Adrenal gland (tissue), 12 donors: ENCODE measurements around the gene YWHAH. TPM values are rescaled to one million over a fixed set of nuclear protein-coding genes. Genes with fewer than 3 reads are reported as not detected.

ENCODE experiments used
- DNase-seq, 7 donors: peaks; one replicate each; pipeline ENCODE4 v3.0.0-alpha.2; 2019 to 2020
- H3K27ac ChIP-seq, 5 donors: fragments of 200-600 bp; sonication (generic) in 4 of 5; 1 replicate in 3 of 5; 2 replicates in 2 of 5; pipeline versions ENCODE4 v1.5.1 to v1.8.0; 2016 to 2020; ENCODE audit warnings: mild to moderate bottlenecking in 1 of 5
- H3K27me3 ChIP-seq: fragments of 200-600 bp; 2 replicates; pipeline ENCODE4 v1.8.0; 2021
- H3K36me3 ChIP-seq, 2 donors: fragments of 200-600 bp; replicated peaks in 1 of 2; 1 replicate in 1 of 2; 2 replicates in 1 of 2; pipeline versions ENCODE4 v1.5.1 to v1.8.0; 2018 to 2022
- H3K4me1 ChIP-seq, 2 donors: fragments of 200-600 bp; replicated peaks in 1 of 2; 1 replicate in 1 of 2; 2 replicates in 1 of 2; pipeline versions ENCODE4 v1.5.1 to v1.8.0; 2018 to 2021
- H3K4me3 ChIP-seq, 4 donors: fragments of 200-600 bp; sonication (generic) in 3 of 4; one replicate each; pipeline ENCODE4 v1.5.1; 2016 to 2018
- H3K9me3 ChIP-seq, 3 donors: fragments of 200-600 bp; sonication (generic) in 1 of 3; replicated peaks in 1 of 3; 1 replicate in 2 of 3; 2 replicates in 1 of 3; pipeline versions ENCODE4 v1.5.1 to v1.8.0; 2016 to 2021
- CTCF ChIP-seq, 6 experiments: fragments of 450-650 bp in 4 of 6; fragments of 200-600 bp in 2 of 6; sonication (generic) in 1 of 6; IDR thresholded peaks; 1 replicate in 5 of 6; 2 replicates in 1 of 6; pipeline versions ENCODE4 v1.5.1 to v1.8.0; 2016 to 2021; ENCODE audit warnings: antibody characterized with exemption in 6 of 6, mild to moderate bottlenecking in 2 of 6, moderate library complexity in 1 of 6
- POLR2A ChIP-seq, 2 donors: fragments of 450-650 bp; IDR thresholded peaks; one replicate each; pipeline ENCODE4 v1.6.1; 2017; ENCODE audit warnings: antibody characterized with exemption in 2 of 2, mild to moderate bottlenecking in 2 of 2, moderate library complexity in 1 of 2
- WGBS, 4 donors: extraction: QIAGEN DNeasy Blood & Tissue Kit in 2 of 4; methylation state at CpG; one replicate each; pipeline versions ENCODE4 v1.1.5 to v1.1.7; 2013 to 2017; 5-methylcytosine and 5-hydroxymethylcytosine counted together
- intact Hi-C, 2 donors: fragments of 100-400 bp; cut with DNase I; formaldehyde crosslinking; loops; one replicate each; pipeline versions ENCODE4 v1.14.1 to v1.15.0; 2022 to 2023
- polyA plus RNA-seq, 3 donors: library from polyadenylated mRNA; stranded (reverse); fragments of 200-250 nt in 2 of 3; fragments of 350-450 nt in 1 of 3; fragmentation: Illumina TruSeq in 1 of 3; extraction: RNeasy Lipid Tissue Mini Kit (QIAGEN cat#74804) in 1 of 3; gene quantifications; one replicate each; pipeline ENCODE4 v1.2.3, GENCODE V29; 2013 to 2014
- total RNA-seq, 9 donors: library from RNA; depleted of rRNA in 4 of 9; stranded (reverse); fragments of >200 nt in 4 of 9; fragments of 120-200 nt in 1 of 9; fragmentation: NEBNext Ultra II Directional in 1 of 9; extraction: Animal tissue kit (Norgen Biotek cat#: 25700) in 1 of 9; gene quantifications; one replicate each; pipeline versions ENCODE4 v1.1.0 to v1.2.4, GENCODE V29; 2013 to 2023
- donor health status: healthy with polysubstance abuse.
- donor health status: Bipolar disorder and iron deficiency.
- donor health status: DM: yes; HTN: yes; CAD: no.
- donor health status: DM: no; HTN: no; CAD: no.
- donor health status: DM: no; HTN: no; CAD: no.
- donor health status: DM: yes; HTN: yes; CAD: no.

YWHAH gene
- total and polyA plus RNA-seq, 12 donors, result 50.6 to 128 (median 73.7) TPM

- DNase-seq, result no peak
- 75 to 100% (median 80%) methylated on average over 1 of the region's 1 CpG for WGBS, 4 donors
- no peaks in the 10 kb centered on the region for H3K27me3 ChIP-seq
- H3K9me3 ChIP-seq, result no peaks in the 10 kb centered on the region
- no peaks in the 10 kb centered on the region for H3K36me3 ChIP-seq
- intact Hi-C loops, result no loop called here
- H3K4me1 ChIP-seq, result peaks cover 0 to 10% of the 10 kb centered on the region in 2 donors
- TF ChIP-seq POLR2A (IDR thresholded peaks at IDR 0.05), result no peak
- TF ChIP-seq CTCF (IDR thresholded peaks at IDR 0.05), result no peak
- H3K27ac ChIP-seq, result no peak overlapping the region
- H3K4me3 ChIP-seq, result no peak overlapping the region
These were observed 18.3 kb upstream of the YWHAH start for GRCh38 chr22:31926024-31926423.

GRCh38 chr22:31926969-31927368 is 17.4 kb upstream of the YWHAH start:
- Histone ChIP-seq H3K4me3 (no peak overlapping the region), H3K27ac (no peak overlapping the region), H3K4me1 (peaks cover 0 to 10% of the 10 kb centered on the region in 2 donors), H3K27me3 (no peaks in the 10 kb centered on the region), H3K9me3 (no peaks in the 10 kb centered on the region), H3K36me3 (no peaks in the 10 kb centered on the region)
- TF ChIP-seq POLR2A (IDR thresholded peaks at IDR 0.05), result no peak
- TF ChIP-seq CTCF (IDR thresholded peaks at IDR 0.05), result no peak
- intact Hi-C loops, result no loop called here
- DNase-seq, result peak in 2 of 7 donors; percentile 34 to 83

GRCh38 chr22:31927562-31927961 is 16.8 kb upstream of the YWHAH start:
- no peaks in the 10 kb centered on the region for H3K27me3 ChIP-seq
- H3K4me1 ChIP-seq, result peaks cover 0 to 10% of the 10 kb centered on the region in 2 donors
- H3K27ac ChIP-seq, result peak overlapping the region in 1 of 5 donors; percentile 1
- TF ChIP-seq CTCF (IDR thresholded peaks at IDR 0.05), result no peak
- TF ChIP-seq POLR2A (IDR thresholded peaks at IDR 0.05), result no peak
- H3K9me3 ChIP-seq, result no peaks in the 10 kb centered on the region
- no peak for DNase-seq
- no peak overlapping the region for H3K4me3 ChIP-seq
- no peaks in the 10 kb centered on the region for H3K36me3 ChIP-seq
- intact Hi-C loops, result no loop called here
- 72 to 85% (median 77%) methylated on average over 3 of the region's 3 CpGs for WGBS, 4 donors

- DNase-seq, result peak in 1 of 7 donors; percentile 68
- no peaks in the 10 kb centered on the region for H3K4me1 ChIP-seq
- WGBS, 4 donors, result 51 to 65% (median 58%) methylated on average over 6 to 8 of the region's 8 CpGs
- peak overlapping the region in 1 of 5 donors; percentile 66 for H3K27ac ChIP-seq
- H3K36me3 ChIP-seq, result no peaks in the 10 kb centered on the region
- no peaks in the 10 kb centered on the region for H3K27me3 ChIP-seq
- no peak overlapping the region for H3K4me3 ChIP-seq
- intact Hi-C loops, result no loop called here
- TF ChIP-seq POLR2A (IDR thresholded peaks at IDR 0.05) (no peak), CTCF (IDR thresholded peaks at IDR 0.05) (no peak)
- H3K9me3 ChIP-seq, result no peaks in the 10 kb centered on the region
These were observed 15.0 kb upstream of the YWHAH start for GRCh38 chr22:31929167-31929930.
